IMR-90 (cell line): ENCODE data around the gene OVCH2. TPM values are rescaled to one million over a fixed set of nuclear protein-coding genes. Genes with fewer than 3 reads are reported as not detected.

ENCODE experiments used
- ATAC-seq: fragments of 200-7000 bp; cut with Tn5 transposase; 2 replicates; pipeline ENCODE4 v1.9.1; 2020; ENCODE audit warnings: low read depth, mild to moderate bottlenecking, moderate library complexity
- BruUV-seq: library from RNA; stranded (reverse); fragments of 400-500 nt; replicated peaks from 2 replicates; lab custom pipeline; 2021; lab: Mats Ljungman, UMichigan
- CTCF ChIA-PET: fragments of 300-600 bp; formaldehyde crosslinking; extraction: SDS; loops from one replicate; lab custom pipeline; 2021; ENCODE audit warnings: antibody characterized with exemption; lab: Yijun Ruan, JAX
- POLR2A ChIA-PET: fragments of 300-600 bp; sonication (Branson Sonifier 250); formaldehyde crosslinking; loops from one replicate; lab custom pipeline; 2022; ENCODE audit warnings: antibody characterized with exemption; ENCODE audit not compliant: unreplicated experiment; lab: Charles Lee
- DNase-seq: peaks from one replicate; pipeline ENCODE4 v3.0.0; 2013
- H2AFZ ChIP-seq: replicated peaks from 2 replicates; pipeline ENCODE3; 2013; ENCODE audit warnings: low read length, mild to moderate bottlenecking; ENCODE audit not compliant: poor library complexity
- H2AK5ac ChIP-seq: 2 replicates; pipeline ENCODE4 v1.6.1; 2013; ENCODE audit warnings: low read depth, low read length, inconsistent platforms
- H2AK9ac ChIP-seq: replicated peaks from 2 replicates; pipeline ENCODE3; 2013; ENCODE audit warnings: mild to moderate bottlenecking, low read depth, low read length, moderate library complexity; ENCODE audit not compliant: poor library complexity
- H2BK120ac ChIP-seq: 2 replicates; pipeline ENCODE4 v1.6.1; 2013; ENCODE audit warnings: low read depth, low read length, inconsistent platforms
- H2BK15ac ChIP-seq: 3 replicates; pipeline ENCODE4 v1.6.1; 2013; ENCODE audit warnings: low read depth, low read length, inconsistent platforms
- H2BK20ac ChIP-seq: 2 replicates; pipeline ENCODE4 v1.6.1; 2013; ENCODE audit warnings: low read depth, mild to moderate bottlenecking, inconsistent platforms, low read length, moderate library complexity
- H2BK5ac ChIP-seq: 2 replicates; pipeline ENCODE4 v1.6.1; 2013; ENCODE audit warnings: mild to moderate bottlenecking, low read depth, low read length, inconsistent platforms; ENCODE audit not compliant: poor library complexity, severe bottlenecking
- H3K14ac ChIP-seq: replicated peaks from 2 replicates; pipeline ENCODE4 v1.6.1; 2013; ENCODE audit warnings: low read depth, low read length, inconsistent platforms
- H3K18ac ChIP-seq: 2 replicates; pipeline ENCODE4 v1.6.1; 2013; ENCODE audit warnings: low read depth, low read length, control low read depth
- H3K23ac ChIP-seq: 2 replicates; pipeline ENCODE4 v1.6.1; 2013; ENCODE audit warnings: low read depth, low read length, inconsistent platforms
- H3K27ac ChIP-seq: 2 replicates; pipeline ENCODE4 v1.5.1; 2013; ENCODE audit warnings: mild to moderate bottlenecking, control low read depth, low read length; ENCODE audit not compliant: insufficient read depth
- H3K27me3 ChIP-seq: 2 replicates; pipeline ENCODE4 v1.6.1; 2013; ENCODE audit warnings: low read length; ENCODE audit not compliant: control insufficient read depth, insufficient read depth
- H3K36me3 ChIP-seq: 2 replicates; pipeline ENCODE4 v1.6.1; 2013; ENCODE audit warnings: low read length, mixed read lengths; ENCODE audit not compliant: control insufficient read depth, insufficient read depth
- H3K4ac ChIP-seq: 2 replicates; pipeline ENCODE4 v1.6.1; 2013; ENCODE audit warnings: low read depth, low read length, inconsistent platforms
- H3K4me1 ChIP-seq: 2 replicates; pipeline ENCODE4 v1.6.1; 2013; ENCODE audit warnings: low read length, mixed read lengths; ENCODE audit not compliant: control insufficient read depth, insufficient read depth
- H3K4me2 ChIP-seq: 2 replicates; pipeline ENCODE4 v1.6.1; 2013; ENCODE audit warnings: low read depth, mild to moderate bottlenecking, control low read depth, low read length, moderate library complexity
- H3K4me3 ChIP-seq: 2 replicates; pipeline ENCODE4 v1.5.1; 2013; ENCODE audit warnings: low read depth, mild to moderate bottlenecking, control low read depth, low read length, moderate library complexity; ENCODE audit not compliant: insufficient read depth
- H3K56ac ChIP-seq: 2 replicates; pipeline ENCODE4 v1.6.1; 2013; ENCODE audit warnings: low read length, inconsistent platforms; ENCODE audit not compliant: insufficient read depth; ENCODE audit errors: extremely low read depth
- H3K79me1 ChIP-seq, 2 experiments: 2 replicates each; pipeline ENCODE4 v1.6.1; 2013; ENCODE audit warnings: low read length in 2 of 2, inconsistent platforms in 1 of 2, low read depth in 1 of 2
- H3K9ac ChIP-seq: 2 replicates; pipeline ENCODE4 v1.6.1; 2013; ENCODE audit warnings: low read depth, low read length, control low read depth
- H3K9me1 ChIP-seq: 2 replicates; pipeline ENCODE4 v1.6.1; 2013; ENCODE audit warnings: low read length, inconsistent platforms; ENCODE audit not compliant: insufficient read depth
- H3K9me3 ChIP-seq: 2 replicates; pipeline ENCODE4 v1.6.1; 2013; ENCODE audit warnings: low read length; ENCODE audit not compliant: control insufficient read depth, insufficient read depth
- H4K20me1 ChIP-seq: 2 replicates; pipeline ENCODE4 v1.6.1; 2013; ENCODE audit warnings: low read length, inconsistent platforms; ENCODE audit not compliant: insufficient read depth
- H4K5ac ChIP-seq: 2 replicates; pipeline ENCODE4 v1.6.1; 2013; ENCODE audit warnings: mild to moderate bottlenecking, low read depth, low read length, control low read depth
- H4K8ac ChIP-seq, 2 experiments: 2 replicates each; pipeline ENCODE4 v1.6.1; 2013; ENCODE audit warnings: low read depth in 2 of 2, low read length in 2 of 2, control low read depth in 1 of 2, inconsistent platforms in 1 of 2
- H4K91ac ChIP-seq: 2 replicates; pipeline ENCODE4 v1.6.1; 2013; ENCODE audit warnings: low read depth, low read length, inconsistent platforms; ENCODE audit not compliant: insufficient read depth
- CHD1 ChIP-seq: IDR thresholded peaks from 2 replicates; pipeline ENCODE4 v1.6.1; 2012; ENCODE audit warnings: low read depth, low read length, improper control_type of control experiment
- ELK1 ChIP-seq: fragments of 150-350 bp; IDR thresholded peaks from 2 replicates; pipeline ENCODE4 v1.6.1; 2016; ENCODE audit warnings: low read depth, mild to moderate bottlenecking, low read length, moderate library complexity, borderline replicate concordance
- POLR2A ChIP-seq: IDR thresholded peaks from 2 replicates; pipeline ENCODE4 v1.6.1; 2012; ENCODE audit warnings: mild to moderate bottlenecking, low read depth, low read length
- RFX5 ChIP-seq: IDR thresholded peaks from 2 replicates; pipeline ENCODE4 v1.8.0; 2012; ENCODE audit warnings: low read depth, mild to moderate bottlenecking, low read length, moderate library complexity
- USF2 ChIP-seq: fragments of 150-350 bp; IDR thresholded peaks from 2 replicates; pipeline ENCODE4 v1.6.1; 2017; ENCODE audit warnings: mild to moderate bottlenecking, antibody characterized with exemption, low read length, low read depth
- WGBS, 2 experiments: methylation state at CpG; one replicate each; pipeline versions ENCODE4 v1.1.5 to v1.1.7; 2013; ENCODE audit warnings: missing lambda C conversion rate in 2 of 2; ENCODE audit not compliant: insufficient read length in 1 of 2; ENCODE audit errors: extremely low coverage in 2 of 2; 5-methylcytosine and 5-hydroxymethylcytosine counted together
- dilution Hi-C: fragments of 300-500 bp; cut with HindIII; formaldehyde crosslinking; loops from one replicate; pipeline ENCODE4 v1.14.3; 2018; ENCODE audit warnings: low sequenced_read_pairs; ENCODE audit not compliant: unreplicated experiment
- in situ Hi-C: fragments of 300-500 bp; cut with MboI; formaldehyde crosslinking; loops from 3 replicates; pipeline ENCODE4 v1.14.3; 2019; ENCODE audit warnings: low sequenced_read_pairs, inconsistent platforms, mixed read lengths
- intact Hi-C: fragments of 100-400 bp; cut with micrococcal nuclease; formaldehyde crosslinking; loops from 2 replicates; pipeline ENCODE4 v1.10.0; 2022
- polyA plus RNA-seq, 3 experiments: library from polyadenylated mRNA; depleted of rRNA; stranded (reverse); fragments of >200 nt; gene quantifications; 2 replicates each; pipeline ENCODE4 v1.2.3, GENCODE V29; 2012; ENCODE audit warnings: low replicate concordance in 1 of 3
- total RNA-seq: library from RNA; depleted of rRNA; stranded (reverse); fragments of >200 nt; gene quantifications from 2 replicates; pipeline ENCODE4 v1.2.3, GENCODE V29; 2012
- TF ChIP-seq, protein P1 (sequence below): conservative IDR thresholded peaks from 2 replicates; pipeline ENCODE4 v1.5.1; 2012; ENCODE audit warnings: mild to moderate bottlenecking, low read depth, low read length, improper control_type of control experiment

OVCH2 gene
- total and polyA plus RNA-seq, 2 of the 4 experiments (the other 2 are of a cell fraction) = 0.07 TPM; not detected in 1

- no TSS peak for BruUV-seq
- no peak overlapping the region for H2BK15ac ChIP-seq
- H3K14ac ChIP-seq = no peak overlapping the region
- no peak overlapping the region for H2BK120ac ChIP-seq
- in situ Hi-C loops = loop anchor here (10.0 to 25.0 kb wide), 3 partner anchors 113 to 575 kb away; partner anchors contain the start of gene TUB
- H3K9me3 ChIP-seq = no peaks in the 10 kb centered on the region
- H2AFZ ChIP-seq = no peak overlapping the region
- H2AK5ac ChIP-seq = no peak overlapping the region
- dilution Hi-C loops = no loop called here
- no peak overlapping the region for H3K18ac ChIP-seq
- H3K4ac ChIP-seq = no peak overlapping the region
- H2BK5ac ChIP-seq = no peak overlapping the region
- H4K8ac ChIP-seq = no peak overlapping the region
- ChIA-PET CTCF (interaction anchor here (0.7 to 2.4 kb wide), 4 partner anchors 94 to 186 kb away, joined by 3 to 8 read pairs (median 4); no protein-coding TSS in a partner anchor), POLR2A (no interaction called here)
- H3K4me1 ChIP-seq = 0 out of 2 replicates have a peak, but pooled peaks cover 2% of the 10 kb centered on the region
- intact Hi-C loops = no loop called here
- no peak for TF ChIP-seq CHD1
- TF ChIP-seq ELK1 = no peak
- TF ChIP-seq USF2 = no peak
- no peak for TF ChIP-seq RFX5
- no peak for TF ChIP-seq POLR2A
- TF ChIP-seq, protein P1, sequence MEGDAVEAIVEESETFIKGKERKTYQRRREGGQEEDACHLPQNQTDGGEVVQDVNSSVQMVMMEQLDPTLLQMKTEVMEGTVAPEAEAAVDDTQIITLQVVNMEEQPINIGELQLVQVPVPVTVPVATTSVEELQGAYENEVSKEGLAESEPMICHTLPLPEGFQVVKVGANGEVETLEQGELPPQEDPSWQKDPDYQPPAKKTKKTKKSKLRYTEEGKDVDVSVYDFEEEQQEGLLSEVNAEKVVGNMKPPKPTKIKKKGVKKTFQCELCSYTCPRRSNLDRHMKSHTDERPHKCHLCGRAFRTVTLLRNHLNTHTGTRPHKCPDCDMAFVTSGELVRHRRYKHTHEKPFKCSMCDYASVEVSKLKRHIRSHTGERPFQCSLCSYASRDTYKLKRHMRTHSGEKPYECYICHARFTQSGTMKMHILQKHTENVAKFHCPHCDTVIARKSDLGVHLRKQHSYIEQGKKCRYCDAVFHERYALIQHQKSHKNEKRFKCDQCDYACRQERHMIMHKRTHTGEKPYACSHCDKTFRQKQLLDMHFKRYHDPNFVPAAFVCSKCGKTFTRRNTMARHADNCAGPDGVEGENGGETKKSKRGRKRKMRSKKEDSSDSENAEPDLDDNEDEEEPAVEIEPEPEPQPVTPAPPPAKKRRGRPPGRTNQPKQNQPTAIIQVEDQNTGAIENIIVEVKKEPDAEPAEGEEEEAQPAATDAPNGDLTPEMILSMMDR = no peak
- no peak overlapping the region for H2BK20ac ChIP-seq
- H3K79me1 ChIP-seq = no peaks in the 10 kb centered on the region
- no peaks in the 10 kb centered on the region for H3K36me3 ChIP-seq
- DNase-seq = no peak
- no peak for ATAC-seq
- no peak overlapping the region for H3K23ac ChIP-seq
- no peaks in the 10 kb centered on the region for H3K9me1 ChIP-seq
- H4K5ac ChIP-seq = no peak overlapping the region
- no CpG with 5 or more reads among the region's 1 CpG for WGBS, 2 experiments
- H3K9ac ChIP-seq = no peak overlapping the region
- H4K20me1 ChIP-seq = no peaks in the 10 kb centered on the region
- no peak overlapping the region for H3K56ac ChIP-seq
- H3K4me2 ChIP-seq = no peak overlapping the region
- H2AK9ac ChIP-seq = no peak overlapping the region
- peaks cover 18% of the 10 kb centered on the region for H3K27me3 ChIP-seq
- H3K27ac ChIP-seq = no peak overlapping the region
- no peak overlapping the region for H3K4me3 ChIP-seq
- no peak overlapping the region for H4K91ac ChIP-seq
Observed at GRCh38 chr11:7687386-7687785, 18.9 kb downstream of the OVCH2 start.
